ENCODE measurements around the gene SLC9A5.

DNA sequence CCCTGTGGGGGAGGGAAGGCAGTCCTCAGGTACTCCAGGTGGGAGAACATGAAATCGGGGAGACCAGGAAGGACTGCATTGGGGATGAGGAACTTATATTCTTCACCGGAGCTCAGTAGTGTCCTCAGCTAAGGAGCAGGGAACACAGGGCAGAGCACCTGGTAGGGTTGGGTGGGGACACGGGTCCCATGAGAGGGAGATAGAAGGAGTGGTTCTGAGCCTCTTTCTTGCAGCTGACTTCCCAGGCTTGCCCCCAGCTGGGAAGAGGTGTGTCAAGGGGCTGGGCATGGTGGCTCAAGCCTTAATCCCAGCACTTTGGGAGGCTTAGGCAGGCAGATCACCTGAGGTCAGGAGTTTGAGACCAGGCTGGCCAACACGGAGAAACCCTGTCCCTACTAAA, 3.6 kb upstream of the SLC9A5 start:
- TF ChIP-seq, protein P1, sequence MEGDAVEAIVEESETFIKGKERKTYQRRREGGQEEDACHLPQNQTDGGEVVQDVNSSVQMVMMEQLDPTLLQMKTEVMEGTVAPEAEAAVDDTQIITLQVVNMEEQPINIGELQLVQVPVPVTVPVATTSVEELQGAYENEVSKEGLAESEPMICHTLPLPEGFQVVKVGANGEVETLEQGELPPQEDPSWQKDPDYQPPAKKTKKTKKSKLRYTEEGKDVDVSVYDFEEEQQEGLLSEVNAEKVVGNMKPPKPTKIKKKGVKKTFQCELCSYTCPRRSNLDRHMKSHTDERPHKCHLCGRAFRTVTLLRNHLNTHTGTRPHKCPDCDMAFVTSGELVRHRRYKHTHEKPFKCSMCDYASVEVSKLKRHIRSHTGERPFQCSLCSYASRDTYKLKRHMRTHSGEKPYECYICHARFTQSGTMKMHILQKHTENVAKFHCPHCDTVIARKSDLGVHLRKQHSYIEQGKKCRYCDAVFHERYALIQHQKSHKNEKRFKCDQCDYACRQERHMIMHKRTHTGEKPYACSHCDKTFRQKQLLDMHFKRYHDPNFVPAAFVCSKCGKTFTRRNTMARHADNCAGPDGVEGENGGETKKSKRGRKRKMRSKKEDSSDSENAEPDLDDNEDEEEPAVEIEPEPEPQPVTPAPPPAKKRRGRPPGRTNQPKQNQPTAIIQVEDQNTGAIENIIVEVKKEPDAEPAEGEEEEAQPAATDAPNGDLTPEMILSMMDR (IDR thresholded peaks at IDR 0.05; ENCODE audit: low read depth, low read length): no peak
- no peak for TF ChIP-seq EZH2phosphoT487 (IDR thresholded peaks at IDR 0.05; ENCODE audit: low read depth)
